ENCODE measurements around the gene PINK1.

DNA sequence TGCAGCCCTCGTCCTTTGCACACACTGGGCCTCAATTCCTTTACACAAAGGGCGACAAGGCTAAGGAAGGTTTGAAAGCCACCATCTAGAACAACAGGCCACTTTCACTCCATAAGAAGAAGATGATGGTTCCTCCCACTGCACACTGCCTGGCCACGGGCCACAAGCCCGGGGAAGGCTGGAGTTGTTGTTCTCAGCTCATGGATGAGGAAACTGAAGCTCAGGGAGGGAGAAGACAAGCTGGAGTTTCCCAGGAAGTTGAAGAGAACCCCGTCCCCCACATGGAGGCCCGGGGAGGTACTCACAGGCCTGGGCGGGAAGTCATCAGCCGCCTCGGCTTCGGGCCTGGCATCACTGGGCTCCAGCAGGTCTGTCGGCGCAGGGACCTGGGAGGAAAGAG lies 52.5 kb downstream of the PINK1 start:
- TF ChIP-seq, protein P1, sequence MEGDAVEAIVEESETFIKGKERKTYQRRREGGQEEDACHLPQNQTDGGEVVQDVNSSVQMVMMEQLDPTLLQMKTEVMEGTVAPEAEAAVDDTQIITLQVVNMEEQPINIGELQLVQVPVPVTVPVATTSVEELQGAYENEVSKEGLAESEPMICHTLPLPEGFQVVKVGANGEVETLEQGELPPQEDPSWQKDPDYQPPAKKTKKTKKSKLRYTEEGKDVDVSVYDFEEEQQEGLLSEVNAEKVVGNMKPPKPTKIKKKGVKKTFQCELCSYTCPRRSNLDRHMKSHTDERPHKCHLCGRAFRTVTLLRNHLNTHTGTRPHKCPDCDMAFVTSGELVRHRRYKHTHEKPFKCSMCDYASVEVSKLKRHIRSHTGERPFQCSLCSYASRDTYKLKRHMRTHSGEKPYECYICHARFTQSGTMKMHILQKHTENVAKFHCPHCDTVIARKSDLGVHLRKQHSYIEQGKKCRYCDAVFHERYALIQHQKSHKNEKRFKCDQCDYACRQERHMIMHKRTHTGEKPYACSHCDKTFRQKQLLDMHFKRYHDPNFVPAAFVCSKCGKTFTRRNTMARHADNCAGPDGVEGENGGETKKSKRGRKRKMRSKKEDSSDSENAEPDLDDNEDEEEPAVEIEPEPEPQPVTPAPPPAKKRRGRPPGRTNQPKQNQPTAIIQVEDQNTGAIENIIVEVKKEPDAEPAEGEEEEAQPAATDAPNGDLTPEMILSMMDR (IDR thresholded peaks at IDR 0.05) = no peak
- no peak for TF ChIP-seq POLR2A (IDR thresholded peaks at IDR 0.05)

Measured in prostate gland (tissue), 2 donors.